GM18502 (cell line): Measurements from ENCODE around the gene DNAJB8.

Experiments used
- ATAC-seq: cut with Tn5 transposase; IDR thresholded peaks from one replicate; pipeline ENCODE4 v1.9.1; 2021; ENCODE audit warnings: mild to moderate bottlenecking; ENCODE audit not compliant: unreplicated experiment, poor library complexity

Gene DNAJB8

GRCh38 chr3:128452678-128453275 lies 13.9 kb downstream of the DNAJB8 start:
- ATAC-seq = no peak

GRCh38 chr3:128452120-128452519 lies 14.6 kb downstream of the DNAJB8 start:
- ATAC-seq = no peak

GRCh38 chr3:128449111-128449638 lies 17.5 kb downstream of the DNAJB8 start:
- ATAC-seq = no peak

GRCh38 chr3:128448491-128448890 lies 18.2 kb downstream of the DNAJB8 start:
- no peak for ATAC-seq

- ATAC-seq = no peak
Observed at GRCh38 chr3:128447561-128448013, 19.1 kb downstream of the DNAJB8 start.

GRCh38 chr3:128446821-128447220 lies 19.9 kb downstream of the DNAJB8 start:
- no peak for ATAC-seq

GRCh38 chr3:128445357-128445756 lies 21.3 kb downstream of the DNAJB8 start:
- no peak for ATAC-seq

- ATAC-seq = no peak
Observed at GRCh38 chr3:128443771-128444170, 22.9 kb downstream of the DNAJB8 start.

GRCh38 chr3:128442949-128443348 lies 23.7 kb downstream of the DNAJB8 start:
- ATAC-seq = no peak

- no peak for ATAC-seq
Observed at GRCh38 chr3:128442070-128442469, 24.6 kb downstream of the DNAJB8 start.

GRCh38 chr3:128439226-128439625 lies 27.5 kb downstream of the DNAJB8 start:
- no peak for ATAC-seq

GRCh38 chr3:128438488-128439072 lies 28.1 kb downstream of the DNAJB8 start:
- ATAC-seq = no peak

- no peak for ATAC-seq
Observed at GRCh38 chr3:128436214-128436613, 30.5 kb downstream of the DNAJB8 start.

GRCh38 chr3:128435561-128435960 lies 31.1 kb downstream of the DNAJB8 start:
- ATAC-seq = no peak

- no peak for ATAC-seq
Observed at GRCh38 chr3:128435058-128435457, 31.6 kb downstream of the DNAJB8 start.

GRCh38 chr3:128434524-128434923 lies 32.2 kb downstream of the DNAJB8 start:
- ATAC-seq = no peak

GRCh38 chr3:128433837-128434165 lies 32.9 kb downstream of the DNAJB8 start:
- ATAC-seq = no peak

- no peak for ATAC-seq
Observed at GRCh38 chr3:128432971-128433836, 33.5 kb downstream of the DNAJB8 start.

- ATAC-seq = no peak
Observed at GRCh38 chr3:128432301-128432970, 34.3 kb downstream of the DNAJB8 start.

- ATAC-seq = no peak
Observed at GRCh38 chr3:128431803-128432300, 34.8 kb downstream of the DNAJB8 start.
